Kasumi-1 (cell line): ENCODE measurements around the gene FAM185A.
"Not testable (repeated sequence)": the region's sequence is repeated elsewhere in the genome, so short reads cannot be mapped to it uniquely, and the experiment has no call there.

Source experiments
- DNase-seq, 2 experiments: peaks; one replicate each; lab custom pipeline; 2025; lab: John Stamatoyannopoulos, UW

The FAM185A gene

GRCh38 chr7:102748605-102749444, at the start of gene FAM185A:
FAM185A (plus strand) TSS chr7:102748999; CDS start chr7:102749208, 209 bp downstream.
- peak; percentile 100 for DNase-seq

DNA sequence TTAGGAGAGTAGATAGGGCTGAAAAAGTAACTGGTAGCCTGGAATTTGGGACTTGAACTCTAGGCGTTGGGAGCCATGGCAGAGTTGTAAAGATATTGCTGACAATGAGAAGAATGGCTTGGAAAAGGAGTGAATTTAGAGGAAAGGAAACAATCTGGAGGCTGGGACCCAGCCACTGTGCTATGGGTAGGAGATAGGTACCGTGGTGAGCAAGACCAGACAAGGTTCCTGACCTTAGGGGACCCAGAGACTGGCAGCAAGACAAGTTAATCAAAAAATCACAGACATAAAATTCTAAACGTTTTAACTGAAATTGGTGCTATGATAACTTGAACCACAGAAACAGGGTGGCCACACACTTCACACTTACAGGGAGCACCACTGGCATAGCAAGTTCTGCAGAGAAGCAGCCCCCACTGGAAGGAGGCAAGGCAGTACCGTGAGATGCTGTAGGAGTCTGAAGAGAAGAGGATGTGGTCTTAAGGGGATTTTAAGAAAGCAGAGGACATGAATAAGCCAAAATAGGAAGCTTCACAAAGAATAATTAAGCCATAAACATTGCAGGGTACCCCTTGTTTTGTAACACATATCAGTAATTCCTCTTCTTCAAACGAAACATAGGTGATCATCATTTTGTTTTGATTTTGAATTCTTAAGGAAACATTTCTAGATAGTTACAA, 35.6 kb upstream of the FAM185A start:
- peak; percentile 11 to 37 for DNase-seq

DNA sequence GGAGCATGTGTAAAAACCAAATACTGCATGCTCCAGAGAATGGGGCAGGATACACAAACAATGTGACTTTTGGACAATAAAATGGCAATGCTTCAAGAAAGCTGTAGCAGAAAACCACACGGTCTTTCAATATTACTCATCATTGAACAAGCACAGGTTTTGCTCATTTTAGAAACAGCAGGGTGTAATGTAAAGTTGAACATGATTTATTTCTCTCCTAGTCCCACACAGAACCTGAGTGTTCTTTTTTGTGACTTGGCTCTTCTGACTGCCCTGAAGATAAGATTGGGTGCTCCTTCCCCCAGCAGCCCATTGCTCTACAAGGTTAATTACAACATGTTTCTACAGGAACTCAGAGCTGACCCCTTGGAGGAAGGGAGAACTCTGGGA, 35.1 kb upstream of the FAM185A start:
- not testable (repeated sequence) for DNase-seq

DNA sequence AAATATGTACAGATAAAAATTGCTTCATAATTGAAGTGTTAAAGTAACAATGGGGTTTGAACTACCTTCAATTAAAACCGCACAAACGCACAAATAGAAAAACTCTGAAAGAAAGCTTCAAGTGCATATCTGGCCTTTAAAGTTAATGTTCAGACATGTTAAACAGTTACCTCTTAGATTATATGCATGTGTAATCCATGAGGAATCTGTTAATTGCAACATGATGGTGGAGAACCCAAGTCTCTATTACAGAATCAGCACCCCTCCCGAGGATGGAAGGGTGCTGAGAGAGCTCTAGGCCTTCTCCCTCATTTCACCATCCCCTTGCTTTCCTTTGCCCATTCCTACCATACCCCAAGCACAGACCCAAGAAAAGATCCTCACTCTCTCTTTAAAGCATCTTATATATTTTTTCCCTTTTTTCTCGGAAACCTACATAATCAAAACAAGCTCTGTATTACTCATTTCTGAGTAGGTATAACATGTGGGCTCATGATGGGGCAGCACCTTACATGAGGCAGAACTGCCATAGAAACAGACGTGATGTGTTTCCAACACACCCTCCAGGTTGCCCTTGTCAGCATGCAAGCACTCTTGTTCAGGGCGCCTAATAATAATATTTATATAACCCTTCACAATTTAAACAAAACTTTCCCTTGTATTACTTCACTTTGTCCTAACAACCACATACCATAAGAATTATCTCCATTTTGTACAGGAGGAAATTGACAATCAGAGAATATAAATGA, 33.9 kb upstream of the FAM185A start:
- DNase-seq, result not testable (repeated sequence)

DNA sequence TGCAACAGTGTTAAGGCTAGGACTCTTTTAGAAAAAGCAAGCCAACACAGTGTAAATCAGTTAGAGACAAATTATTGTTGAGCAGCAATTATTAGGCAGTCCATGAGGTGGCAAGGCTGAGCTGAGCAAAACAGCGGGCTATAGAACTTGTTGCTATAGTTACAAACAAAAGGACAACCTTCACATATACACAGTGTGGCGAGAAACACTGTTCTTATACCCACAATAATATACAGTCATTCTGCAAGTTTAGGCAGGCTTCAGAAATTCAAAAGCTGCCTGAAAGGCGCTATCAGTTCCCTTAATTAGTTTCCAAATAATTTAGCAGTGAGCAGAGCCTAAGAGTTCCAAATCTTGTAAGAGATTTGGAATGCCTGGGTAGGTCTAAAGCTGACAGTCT, 33.1 kb upstream of the FAM185A start:
- not testable (repeated sequence) for DNase-seq

- DNase-seq, result peak; percentile 0 to 6
These were observed 30.3 kb upstream of the FAM185A start for GRCh38 chr7:102718491-102718890.

- not testable (repeated sequence) for DNase-seq
These were observed 22.6 kb upstream of the FAM185A start for GRCh38 chr7:102726170-102726569.

- not testable (repeated sequence) for DNase-seq
These were observed 19.1 kb upstream of the FAM185A start for GRCh38 chr7:102729670-102730069.

DNA sequence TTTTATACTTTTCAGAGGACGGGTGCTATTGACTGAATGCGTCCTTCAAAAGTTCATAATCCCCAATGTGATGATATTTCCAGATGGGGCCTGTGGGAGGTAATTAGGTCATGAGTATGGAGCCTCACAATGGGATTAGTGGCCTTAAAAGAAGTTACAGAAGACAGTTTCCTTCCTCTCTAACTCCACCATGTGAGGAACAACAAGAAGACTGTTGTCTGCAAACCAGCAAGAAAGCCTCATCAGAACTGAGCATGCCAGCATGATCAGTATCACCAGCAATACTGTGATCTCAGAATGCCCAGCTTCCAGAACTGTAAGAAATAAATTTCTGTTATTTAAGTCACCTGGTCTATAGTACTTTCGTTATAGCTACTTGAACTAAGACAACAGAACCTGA, 18.4 kb upstream of the FAM185A start:
- not testable (repeated sequence) for DNase-seq

GRCh38 chr7:102742002-102742771, 6.6 kb upstream of the FAM185A start:
- DNase-seq, result peak; percentile 26 to 31

- not testable (repeated sequence) for DNase-seq
These were observed 4.9 kb upstream of the FAM185A start for GRCh38 chr7:102743861-102744260.

- DNase-seq, result peak; percentile 27 to 48
These were observed 3.1 kb upstream of the FAM185A start for GRCh38 chr7:102745494-102746288.

DNA sequence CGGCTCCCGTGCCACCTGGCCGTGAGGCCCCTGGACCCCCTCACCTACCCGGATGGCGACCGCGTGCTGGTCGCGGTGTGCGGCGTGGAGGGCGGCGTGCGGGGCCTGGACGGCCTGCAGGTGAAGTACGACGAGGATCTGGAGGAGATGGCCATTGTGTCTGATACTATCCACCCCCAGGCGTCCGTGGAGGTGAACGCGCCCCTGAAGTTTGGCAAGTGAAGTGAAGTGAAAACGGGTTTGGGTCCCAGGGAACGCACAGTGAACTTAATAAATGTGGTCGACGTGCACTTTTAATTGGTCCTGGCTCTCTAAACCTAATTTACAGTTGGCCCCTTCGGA, 617 bp downstream of the FAM185A start:
- DNase-seq, result not testable (repeated sequence)

DNA sequence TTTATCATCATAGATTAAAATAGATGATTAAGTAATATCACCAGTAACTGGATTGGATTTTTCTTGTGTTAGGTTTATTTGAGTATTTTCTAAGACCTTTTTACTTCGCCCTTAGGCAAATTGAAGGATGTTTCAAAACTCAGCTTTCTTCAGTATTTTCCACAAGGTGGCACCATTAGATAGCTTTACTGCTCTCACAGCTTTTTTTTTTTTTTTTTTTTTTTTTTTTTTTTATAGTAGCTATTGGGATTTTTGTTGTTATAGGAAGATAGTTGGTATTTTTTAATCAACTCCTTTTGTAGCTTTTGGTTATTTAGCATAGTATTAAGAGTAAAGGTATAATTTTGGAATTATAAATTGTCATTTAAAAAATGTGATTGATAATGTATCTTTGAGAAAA, 9.4 kb downstream of the FAM185A start:
- not testable (repeated sequence) for DNase-seq

GRCh38 chr7:102759934-102760333, 11.1 kb downstream of the FAM185A start:
- not testable (repeated sequence) for DNase-seq

DNA sequence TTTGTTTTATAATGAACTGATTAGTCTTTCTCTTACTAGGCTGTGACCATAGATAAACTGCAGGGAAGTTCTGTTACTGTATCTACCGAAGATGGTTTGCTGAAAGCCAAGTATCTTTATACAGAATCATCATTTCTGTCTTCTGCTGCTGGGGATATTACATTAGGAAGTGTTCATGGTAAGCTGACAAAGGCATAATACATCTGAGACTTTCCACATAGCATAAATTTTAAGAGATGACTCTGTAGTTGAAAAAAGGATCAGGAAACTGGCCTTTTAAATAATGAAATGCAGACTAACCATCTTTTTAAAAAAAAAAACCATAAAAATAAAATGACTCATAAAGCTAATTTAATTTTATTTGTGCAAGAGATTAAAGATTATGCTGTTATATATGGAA, 12.4 kb downstream of the FAM185A start:
- DNase-seq, result not testable (repeated sequence)

DNA sequence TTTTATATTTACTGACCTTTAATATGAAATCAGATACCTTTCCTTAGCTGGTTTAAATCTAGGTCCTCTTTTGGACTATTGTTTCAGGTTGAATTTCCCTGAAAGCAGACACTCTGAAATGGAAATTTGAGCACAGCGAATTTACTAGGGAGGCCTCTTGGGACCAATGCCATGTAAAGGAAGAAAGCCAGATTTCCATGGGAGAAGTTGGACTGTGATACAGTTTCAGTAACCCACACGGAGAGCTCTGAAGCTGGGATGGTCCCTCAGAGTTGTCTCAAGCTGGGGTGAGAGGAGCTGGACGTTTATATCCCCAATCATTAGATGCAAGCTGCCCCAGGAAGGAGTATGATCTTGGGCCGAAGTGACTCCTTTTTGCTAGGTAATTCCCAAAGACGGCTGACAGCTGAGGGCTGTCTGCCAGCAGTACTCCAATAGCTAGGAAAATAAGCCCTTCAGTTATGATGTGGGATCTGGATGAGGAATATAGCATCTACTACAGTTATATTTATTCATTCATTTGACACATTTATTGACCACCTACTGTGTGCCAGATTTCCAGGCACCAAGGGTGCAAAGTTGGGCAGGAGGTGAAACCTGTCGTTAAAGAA, 14.6 kb downstream of the FAM185A start:
- not testable (repeated sequence) for DNase-seq

DNA sequence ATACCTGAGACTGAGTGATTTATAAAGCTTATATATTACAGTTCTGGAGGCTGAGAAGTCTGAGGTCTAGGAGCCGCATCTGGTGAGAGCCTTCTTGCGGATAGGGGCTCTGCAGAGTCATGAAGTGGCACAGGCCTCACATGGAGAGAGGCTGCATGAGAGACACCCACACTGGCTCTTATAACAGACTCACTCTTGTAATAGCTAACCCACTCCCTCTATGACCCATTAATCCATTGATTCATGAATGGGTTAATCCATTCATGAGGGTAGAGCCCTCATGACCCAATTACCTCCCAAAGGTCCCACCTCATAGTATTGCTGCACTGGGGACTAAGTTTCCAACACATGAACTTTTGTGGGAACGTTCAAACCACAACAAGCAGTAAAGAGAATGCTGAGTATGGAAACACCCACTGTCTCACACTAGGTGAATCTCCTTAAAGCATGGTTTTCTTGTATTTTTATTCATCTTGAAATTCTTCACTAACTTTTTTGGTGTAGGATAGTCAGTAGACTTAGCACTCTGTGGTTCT, 20.9 kb downstream of the FAM185A start:
- not testable (repeated sequence) for DNase-seq

- DNase-seq, result not testable (repeated sequence)
These were observed 21.7 kb downstream of the FAM185A start for GRCh38 chr7:102770467-102770866.

DNA sequence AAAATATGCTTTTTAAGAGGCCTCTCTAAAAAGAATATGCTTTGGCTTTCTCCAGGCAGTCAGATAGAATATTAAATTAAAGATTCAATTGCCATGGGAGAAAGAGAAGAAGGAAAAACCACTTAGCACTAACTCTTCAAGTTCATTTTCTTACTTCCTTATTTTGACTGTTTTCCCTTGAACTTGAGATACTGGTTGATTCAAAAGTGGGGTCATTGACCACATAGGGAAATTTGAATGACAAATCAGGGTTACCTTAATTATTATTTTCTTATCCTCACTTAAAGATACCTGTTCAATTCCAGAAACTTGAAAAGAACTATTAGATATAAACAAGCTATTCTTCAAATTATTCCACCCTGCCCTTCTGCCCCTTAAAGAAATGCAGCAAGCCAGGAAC, 27.4 kb downstream of the FAM185A start:
- DNase-seq, result peak; percentile 26 to 30
